Heart left ventricle (tissue), 16 donors: ENCODE results near the gene RCCD1. TPM values are rescaled to one million over a fixed set of nuclear protein-coding genes. Genes with fewer than 3 reads are reported as not detected.

Experiments used
- ATAC-seq, 4 donors: fragments of 200-7000 bp; cut with Tn5 transposase; one replicate each; pipeline ENCODE4 v1.9.1; 2020 to 2022; ENCODE audit warnings: moderate library complexity in 4 of 4, mild to moderate bottlenecking in 3 of 4, moderate number of reproducible peaks in 1 of 4
- DNase-seq, 5 donors: peaks; one replicate each; pipeline ENCODE4 v3.0.0-alpha.2; 2020
- H3K27ac ChIP-seq, 12 donors: fragments of 200-600 bp; sonication (generic) in 4 of 12; one replicate each; pipeline versions ENCODE4 v1.5.0 to v1.8.0; 2016 to 2022; ENCODE audit warnings: mild to moderate bottlenecking in 2 of 12
- H3K27me3 ChIP-seq, 9 donors: fragments of 200-600 bp; sonication (generic) in 2 of 9; one replicate each; pipeline versions ENCODE4 v1.5.1 to v1.8.0; 2016 to 2022; ENCODE audit warnings: mild to moderate bottlenecking in 3 of 9
- H3K36me3 ChIP-seq, 9 donors: fragments of 200-600 bp; sonication (generic) in 2 of 9; one replicate each; pipeline versions ENCODE4 v1.5.0 to v1.8.0; 2018 to 2022; ENCODE audit warnings: mild to moderate bottlenecking in 2 of 9
- H3K4me1 ChIP-seq, 12 donors: fragments of 200-600 bp; sonication (generic) in 4 of 12; one replicate each; pipeline versions ENCODE4 v1.5.0 to v1.8.0; 2016 to 2022; ENCODE audit warnings: mild to moderate bottlenecking in 3 of 12
- H3K4me3 ChIP-seq, 12 donors: fragments of 200-600 bp; sonication (generic) in 4 of 12; one replicate each; pipeline versions ENCODE4 v1.5.0 to v1.8.0; 2017 to 2022; ENCODE audit warnings: mild to moderate bottlenecking in 9 of 12, moderate library complexity in 4 of 12
- H3K9me3 ChIP-seq, 12 donors: fragments of 200-600 bp; sonication (generic) in 4 of 12; one replicate each; pipeline versions ENCODE4 v1.5.0 to v1.8.0; 2016 to 2022; ENCODE audit warnings: mild to moderate bottlenecking in 1 of 12
- CTCF ChIP-seq, 12 donors: fragments of 200-600 bp; sonication (generic) in 4 of 12; IDR thresholded peaks; one replicate each; pipeline versions ENCODE4 v1.5.0 to v1.8.0; 2018 to 2022; ENCODE audit warnings: antibody characterized with exemption in 12 of 12, mild to moderate bottlenecking in 5 of 12
- POLR2A ChIP-seq, 2 donors: fragments of 450-650 bp; IDR thresholded peaks; one replicate each; pipeline ENCODE4 v1.6.1; 2017; ENCODE audit warnings: antibody characterized with exemption in 2 of 2, mild to moderate bottlenecking in 2 of 2, moderate library complexity in 2 of 2
- WGBS, 4 donors: extraction: QIAGEN DNeasy Blood & Tissue Kit in 2 of 4; methylation state at CpG; one replicate each; pipeline versions ENCODE4 v1.1.5 to v1.1.7; 2013 to 2018; 5-methylcytosine and 5-hydroxymethylcytosine counted together
- intact Hi-C, 10 donors: fragments of 100-400 bp; cut with DNase I; formaldehyde crosslinking; loops; one replicate each; pipeline versions ENCODE4 v1.11.1 to v1.14.2; 2022
- polyA plus RNA-seq, 2 donors: library from polyadenylated mRNA; stranded (reverse); fragments of 200-250 nt; gene quantifications; one replicate each; pipeline ENCODE4 v1.2.3, GENCODE V29; 2013
- total RNA-seq, 9 donors: library from RNA; depleted of rRNA in 2 of 9; stranded (reverse); fragments of >200 nt in 2 of 9; fragmentation: NEBNext Ultra II Directional in 3 of 9; extraction: Animal tissue kit (Norgen Biotek cat#: 25700) in 3 of 9; gene quantifications; one replicate each; pipeline versions ENCODE4 v1.1.0 to v1.2.4, GENCODE V29; 2016 to 2023
- donor health status: ischemic (EF 13 %, LVEDD 7.1; RV severe dilation, severe dysfunction).
- donor health status: healthy with polysubstance abuse.
- donor health status: DM: no; HTN: yes; CAD: no.
- donor health status: DM: no; HTN: no; CAD: no.
- donor health status: ischemic (EF 25% LVEDD 6.9; RV normal size, moderate dysfunction).
- donor health status: ischemic (EF 25% LVEDD 5.7; RV mildly dilated, moderate dysfunction).
- donor health status: healthy.
- donor health status: DM: yes; HTN: yes; CAD: no.
- donor health status: ischemic (EF 35%, LVEDD 5.7; RV mildly dilated, moderate dysfunction).
- donor health status: nonischemic (EF 11% LVEDD 7.7; RV severe dilation, severe dysfunction).
- donor health status: DM: yes; HTN: yes; CAD: no.
- donor health status: PGD.
- donor health status: ischemic (EF 29% LVEDD 5.4; RV normal size, mild dysfunction).
- donor health status: nonischemic (EF 23%, LVEDD 6.1; RV moderate dilation, normal function).

RCCD1 gene
- total and polyA plus RNA-seq, 11 donors: 5.4 to 11.1 (median 6.9) TPM

GRCh38 chr15:90948506-90948905, 6.2 kb upstream of the RCCD1 start:
- DNase-seq (no peak), ATAC-seq (no peak)
- Histone ChIP-seq H3K9me3 (no peaks in the 10 kb centered on the region), H3K4me3 (no peak overlapping the region), H3K27me3 (no peaks in the 10 kb centered on the region), H3K4me1 (no peaks in the 10 kb centered on the region), H3K36me3 (peaks cover 4 to 100% (median 97%) of the 10 kb centered on the region in 9 donors), H3K27ac (no peak overlapping the region)
- intact Hi-C loops: no loop called here
- TF ChIP-seq CTCF (IDR thresholded peaks at IDR 0.05): no peak
- TF ChIP-seq POLR2A (IDR thresholded peaks at IDR 0.05): no peak
- 91 to 98% (median 93%) methylated on average over 4 to 8 of the region's 8 CpGs for WGBS, 4 donors

DNA sequence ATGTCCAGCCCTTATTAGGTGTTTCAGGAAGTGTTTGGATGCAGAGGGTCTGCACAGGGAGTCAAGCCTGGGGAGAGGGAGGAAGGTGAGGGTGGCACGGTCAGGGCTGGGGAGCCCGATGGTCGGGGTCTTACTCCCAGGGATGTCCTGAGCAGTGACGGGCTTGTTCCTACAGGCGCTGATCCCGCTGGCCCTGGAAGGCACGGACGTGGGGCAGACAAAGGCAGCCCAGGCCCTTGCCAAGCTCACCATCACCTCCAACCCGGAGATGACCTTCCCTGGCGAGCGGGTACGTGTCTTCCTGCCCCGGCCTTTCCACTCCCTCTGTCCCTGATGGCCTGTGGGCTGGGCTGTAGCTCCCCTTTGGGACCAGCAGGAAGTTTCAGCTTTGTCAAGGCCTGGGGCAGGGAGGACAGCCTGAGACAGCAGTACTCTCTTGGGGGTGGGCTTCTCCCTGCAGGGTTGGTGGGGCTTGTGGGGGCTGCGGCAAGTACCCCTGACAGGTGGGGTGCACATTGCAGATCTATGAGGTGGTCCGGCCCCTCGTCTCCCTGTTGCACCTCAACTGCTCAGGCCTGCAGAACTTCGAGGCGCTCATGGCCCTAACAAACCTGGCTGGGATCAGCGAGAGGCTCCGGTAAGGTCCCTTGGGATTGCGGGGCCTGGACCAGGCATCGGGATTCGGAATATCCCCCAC, 4.6 kb upstream of the RCCD1 start:
- no peak for DNase-seq

GRCh38 chr15:90950676-90951075, 4.0 kb upstream of the RCCD1 start:
- Histone ChIP-seq H3K36me3 (peaks cover 4 to 82% (median 77%) of the 10 kb centered on the region in 9 donors), H3K27me3 (no peaks in the 10 kb centered on the region), H3K4me3 (no peak overlapping the region), H3K4me1 (peaks cover 0 to 12% (median 6%) of the 10 kb centered on the region in 12 donors), H3K27ac (no peak overlapping the region), H3K9me3 (no peaks in the 10 kb centered on the region)
- intact Hi-C loops: loop anchor here in 2 of 10 donors (10.0 kb wide), 2 partner anchors 74 to 314 kb away; partner anchors contain the start of gene VPS33B (in 1 of the 2)
- ATAC-seq (no peak), DNase-seq (no peak)
- 98 to 99% (median 98%) methylated on average over 4 to 6 of the region's 6 CpGs for WGBS, 4 donors
- TF ChIP-seq POLR2A (IDR thresholded peaks at IDR 0.05) (no peak), CTCF (IDR thresholded peaks at IDR 0.05) (no peak)

More for the DNA sequence above, 4.6 kb upstream of the RCCD1 start:
- Histone ChIP-seq H3K27me3 (no peaks in the 10 kb centered on the region), H3K4me1 (peaks cover 0 to 7% (median under 1%) of the 10 kb centered on the region in 12 donors), H3K4me3 (no peak overlapping the region), H3K27ac (no peak overlapping the region), H3K36me3 (peaks cover 4 to 88% (median 83%) of the 10 kb centered on the region in 9 donors), H3K9me3 (no peaks in the 10 kb centered on the region)
- no peak for ATAC-seq
- intact Hi-C loops: loop anchor here in 2 of 10 donors (10.0 kb wide), 2 partner anchors 75 to 315 kb away; partner anchors contain the start of gene VPS33B (in 1 of the 2)
- TF ChIP-seq CTCF (IDR thresholded peaks at IDR 0.05) (no peak), POLR2A (IDR thresholded peaks at IDR 0.05) (no peak)
- WGBS, 4 donors: 92 to 94% (median 93%) methylated on average over 9 to 23 of the region's 23 CpGs

GRCh38 chr15:90952901-90953677, 1.6 kb upstream of the RCCD1 start:
- peaks cover 4 to 58% (median 56%) of the 10 kb centered on the region in 9 donors for H3K36me3 ChIP-seq
- intact Hi-C loops: loop anchor here in 2 of 10 donors (10.0 kb wide), 2 partner anchors 72 to 312 kb away; partner anchors contain the start of gene VPS33B (in 1 of the 2)
- no peaks in the 10 kb centered on the region for H3K9me3 ChIP-seq
- ATAC-seq (no peak), DNase-seq (no peak)
- no peak for TF ChIP-seq CTCF (IDR thresholded peaks at IDR 0.05)
- no peak for TF ChIP-seq POLR2A (IDR thresholded peaks at IDR 0.05)
- H3K27me3 ChIP-seq: no peaks in the 10 kb centered on the region
- H3K4me1 ChIP-seq: peaks cover 0 to 33% (median 21%) of the 10 kb centered on the region in 12 donors
- H3K27ac ChIP-seq: no peak overlapping the region
- WGBS, 4 donors: 91 to 98% (median 93%) methylated on average over 10 to 14 of the region's 14 CpGs
- no peak overlapping the region for H3K4me3 ChIP-seq
